Psoas muscle (tissue), 8 donors: ENCODE measurements around the gene CCDC183. TPM values are rescaled to one million over a fixed set of nuclear protein-coding genes. Genes with fewer than 3 reads are reported as not detected.

Source experiments
- ATAC-seq, 4 donors: fragments of 200-7000 bp; cut with Tn5 transposase; one replicate each; pipeline ENCODE4 v1.9.1; 2020; ENCODE audit warnings: moderate library complexity in 3 of 4, mild to moderate bottlenecking in 2 of 4
- DNase-seq, 2 donors: peaks; one replicate each; pipeline ENCODE4 v3.0.0-alpha.2; 2020
- H3K27ac ChIP-seq: fragments of 200-600 bp; one replicate; pipeline ENCODE4 v1.8.0; 2022
- H3K27me3 ChIP-seq, 3 donors: fragments of 200-600 bp in 1 of 3; one replicate each; pipeline versions ENCODE4 v1.6.1 to v1.8.0; 2013 to 2022; ENCODE audit warnings: low read length in 2 of 3, mild to moderate bottlenecking in 2 of 3, moderate library complexity in 1 of 3; ENCODE audit not compliant: insufficient read depth in 3 of 3
- H3K36me3 ChIP-seq, 2 donors: fragments of 200-600 bp in 1 of 2; one replicate each; pipeline versions ENCODE4 v1.6.1 to v1.8.0; 2013 to 2022; ENCODE audit warnings: low read depth in 1 of 2, mild to moderate bottlenecking in 1 of 2, moderate library complexity in 1 of 2; ENCODE audit not compliant: insufficient read depth in 1 of 2
- H3K4me1 ChIP-seq: fragments of 200-600 bp; one replicate; pipeline ENCODE4 v1.8.0; 2022
- H3K4me3 ChIP-seq: fragments of 200-600 bp; one replicate; pipeline ENCODE4 v1.8.0; 2022; ENCODE audit warnings: mild to moderate bottlenecking
- H3K9me3 ChIP-seq: fragments of 200-600 bp; one replicate; pipeline ENCODE4 v1.8.0; 2022
- WGBS, 3 donors: extraction: QIAGEN DNeasy Blood & Tissue Kit; methylation state at CpG; one replicate each; pipeline versions ENCODE4 v1.1.6 to v1.1.7; 2013; 5-methylcytosine and 5-hydroxymethylcytosine counted together
- intact Hi-C, 2 donors: fragments of 100-400 bp; cut with DNase I; formaldehyde crosslinking; loops; one replicate each; pipeline versions ENCODE4 v1.11.0 to v1.14.2; 2022
- long read RNA-seq, 2 donors: library from polyadenylated mRNA; unstranded; transcript quantifications; one replicate each; pipeline ENCODE4 v2.0.0, GENCODE V29; 2021
- polyA plus RNA-seq, 3 donors: library from polyadenylated mRNA; stranded (reverse); fragments of 200-250 nt; gene quantifications; one replicate each; pipeline ENCODE4 v1.2.3, GENCODE V29; 2013
- total RNA-seq, 4 donors: library from RNA; stranded (reverse); fragmentation: NEBNext Ultra II Directional in 2 of 4; extraction: Animal tissue kit (Norgen Biotek cat#: 25700) in 2 of 4; gene quantifications; one replicate each; pipeline versions ENCODE4 v1.2.1 to v1.2.4, GENCODE V29; 2021 to 2023
- TF ChIP-seq, protein P1 (sequence below): fragments of 200-600 bp; IDR thresholded peaks from one replicate; pipeline ENCODE4 v1.8.0; 2022; ENCODE audit warnings: antibody characterized with exemption
- donor health status: healthy with polysubstance abuse.
- donor health status: DM: no; HTN: no; CAD: no; lungs with moderate emphysema.
- donor health status: Bipolar disorder and iron deficiency.
- donor health status: healthy.
- donor health status: DM: yes; HTN: yes; CAD: no.
- donor health status: DM: no; HTN: no; CAD: no.
- donor health status: DM: no; HTN: no; CAD: no.
- donor health status: DM: yes; HTN: yes; CAD: no.

The CCDC183 gene
- total RNA-seq (not detected), polyA plus RNA-seq (under 1 TPM in 2 of 3 donors, not detected in 1; 0.03 to 0.08 TPM)
- long read RNA-seq, donor 1, result 0 reads
- long read RNA-seq, donor 2, result 0 reads

DNA sequence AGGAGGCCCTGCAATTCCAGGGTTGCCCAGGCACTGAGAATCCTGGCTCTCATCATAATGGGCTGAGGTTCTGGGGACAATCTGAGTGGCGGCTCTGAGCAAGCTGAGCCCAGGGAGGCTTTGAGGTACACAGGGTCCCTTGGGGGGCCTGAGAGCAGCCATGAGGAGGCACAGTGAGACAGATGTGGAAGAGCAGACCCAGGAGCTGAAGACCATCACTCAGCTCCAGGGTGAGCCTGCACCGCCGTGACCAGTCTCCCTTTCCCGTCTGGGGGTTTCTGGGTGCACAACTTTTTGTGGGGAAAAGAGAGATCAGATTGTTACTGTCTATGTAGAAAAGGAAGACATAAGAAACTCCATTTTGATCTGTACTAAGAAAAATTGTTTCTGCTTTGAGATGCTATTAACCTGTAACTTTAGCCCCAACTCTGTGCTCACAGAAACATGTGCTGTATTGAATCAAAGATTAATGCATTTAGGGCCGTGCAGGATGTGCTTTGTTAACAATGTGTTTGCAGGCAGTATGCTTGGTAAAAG is at the start of gene CCDC183:
Gene CCDC183, plus strand, starts transcription at position 101 of the 537 bp plus-strand sequence. Its CDS starts 60 bp downstream, at position 161.
- TF ChIP-seq, protein P1, sequence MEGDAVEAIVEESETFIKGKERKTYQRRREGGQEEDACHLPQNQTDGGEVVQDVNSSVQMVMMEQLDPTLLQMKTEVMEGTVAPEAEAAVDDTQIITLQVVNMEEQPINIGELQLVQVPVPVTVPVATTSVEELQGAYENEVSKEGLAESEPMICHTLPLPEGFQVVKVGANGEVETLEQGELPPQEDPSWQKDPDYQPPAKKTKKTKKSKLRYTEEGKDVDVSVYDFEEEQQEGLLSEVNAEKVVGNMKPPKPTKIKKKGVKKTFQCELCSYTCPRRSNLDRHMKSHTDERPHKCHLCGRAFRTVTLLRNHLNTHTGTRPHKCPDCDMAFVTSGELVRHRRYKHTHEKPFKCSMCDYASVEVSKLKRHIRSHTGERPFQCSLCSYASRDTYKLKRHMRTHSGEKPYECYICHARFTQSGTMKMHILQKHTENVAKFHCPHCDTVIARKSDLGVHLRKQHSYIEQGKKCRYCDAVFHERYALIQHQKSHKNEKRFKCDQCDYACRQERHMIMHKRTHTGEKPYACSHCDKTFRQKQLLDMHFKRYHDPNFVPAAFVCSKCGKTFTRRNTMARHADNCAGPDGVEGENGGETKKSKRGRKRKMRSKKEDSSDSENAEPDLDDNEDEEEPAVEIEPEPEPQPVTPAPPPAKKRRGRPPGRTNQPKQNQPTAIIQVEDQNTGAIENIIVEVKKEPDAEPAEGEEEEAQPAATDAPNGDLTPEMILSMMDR, result no peak
- H3K4me1 ChIP-seq, result peaks cover 18% of the 10 kb centered on the region
- WGBS, 3 donors, result 38 to 52% (median 43%) methylated on average over 5 of the region's 5 CpGs
- no peak for ATAC-seq
- intact Hi-C loops, result no loop called here
- H3K9me3 ChIP-seq, result no peaks in the 10 kb centered on the region
- peaks cover 0 to 11% of the 10 kb centered on the region in 2 donors for H3K36me3 ChIP-seq
- H3K27ac ChIP-seq, result no peak within 1 kb of the TSS
- no peak within 1 kb of the TSS for H3K4me3 ChIP-seq
- H3K27me3 ChIP-seq, result peaks cover 0 to 42% (median 7%) of the 10 kb centered on the region in 3 donors
- DNase-seq, result no peak

DNA sequence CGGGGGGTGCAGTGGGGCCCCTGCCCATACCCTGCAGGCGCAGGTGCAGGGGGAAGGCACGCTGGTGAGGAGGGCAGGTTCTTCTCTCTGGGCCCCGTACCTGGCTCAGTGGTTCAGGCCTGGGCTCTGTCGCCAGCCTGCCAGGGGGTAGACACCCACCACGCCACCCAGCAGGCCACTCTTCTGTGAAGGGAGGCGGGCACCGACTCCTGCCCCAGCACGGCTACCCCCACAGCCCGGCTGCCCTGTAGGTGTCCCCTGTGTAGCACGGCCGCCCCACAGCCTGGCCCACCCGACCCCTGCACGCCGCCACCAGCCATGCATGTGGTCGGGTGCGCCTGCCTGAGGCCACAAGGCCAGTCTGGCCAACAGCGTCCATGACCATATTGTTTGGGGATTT is 49.5 kb upstream of the CCDC183 start:
- peaks cover 0 to 29% (median 12%) of the 10 kb centered on the region in 3 donors for H3K27me3 ChIP-seq
- no peaks in the 10 kb centered on the region for H3K4me1 ChIP-seq
- H3K4me3 ChIP-seq, result no peak overlapping the region
- H3K9me3 ChIP-seq, result no peaks in the 10 kb centered on the region
- TF ChIP-seq, protein P1, result no peak
- WGBS, 3 donors, result 88 to 92% (median 89%) methylated on average over 17 to 18 of the region's 18 CpGs
- H3K27ac ChIP-seq, result no peak overlapping the region
- intact Hi-C loops, result no loop called here
- no peak for ATAC-seq
- peak in 1 of 2 donors; percentile 15 for DNase-seq
- H3K36me3 ChIP-seq, result no peaks in the 10 kb centered on the region

DNA sequence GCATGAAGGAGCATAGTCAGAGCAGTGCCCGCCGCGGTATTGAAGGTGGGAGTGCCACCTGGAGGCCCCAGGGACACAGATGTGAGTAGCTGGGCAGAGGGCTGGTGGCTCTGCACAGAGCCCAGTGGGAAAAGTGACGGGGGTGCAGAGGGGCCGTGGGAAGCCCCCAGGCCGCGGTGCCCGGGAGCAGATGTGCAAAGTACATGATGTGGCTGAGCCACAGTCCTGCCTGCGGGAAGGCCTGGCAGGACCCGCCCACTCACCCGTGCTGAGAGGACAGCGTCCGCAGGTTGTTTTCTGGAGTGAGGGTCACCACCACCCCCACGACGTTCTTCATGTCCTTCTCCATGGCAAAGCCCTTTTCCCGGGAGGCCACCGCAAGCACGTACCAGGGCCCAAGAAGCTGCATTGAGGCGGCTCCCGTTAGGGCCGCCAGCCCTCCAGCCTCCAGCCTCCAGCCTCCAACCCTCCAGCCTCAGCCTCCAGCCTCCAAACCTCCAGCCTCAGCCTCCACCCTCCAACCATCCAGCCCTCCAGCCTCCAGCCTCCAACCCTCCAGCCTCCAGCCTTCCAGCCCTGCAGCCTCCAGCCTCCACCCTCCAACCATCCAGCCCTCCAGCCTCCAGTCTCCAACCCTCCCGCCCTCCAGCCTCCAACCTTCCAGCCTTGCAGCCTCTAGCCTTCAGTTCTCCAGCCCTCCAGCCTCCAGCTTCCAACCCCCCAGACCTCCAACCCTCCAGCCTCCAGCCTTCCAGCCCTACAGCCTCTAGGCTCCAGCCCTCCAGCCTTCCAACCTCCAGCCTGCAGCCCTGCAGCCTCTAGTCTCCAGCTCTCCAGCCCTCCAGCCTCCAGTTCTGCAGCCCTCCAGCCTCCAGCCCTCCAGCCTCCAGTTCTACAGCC is 48.7 kb upstream of the CCDC183 start:
- Histone ChIP-seq H3K9me3 (no peaks in the 10 kb centered on the region), H3K36me3 (no peaks in the 10 kb centered on the region), H3K4me1 (no peaks in the 10 kb centered on the region), H3K27ac (no peak overlapping the region), H3K27me3 (peaks cover 0 to 21% (median 12%) of the 10 kb centered on the region in 3 donors), H3K4me3 (no peak overlapping the region)
- intact Hi-C loops, result no loop called here
- DNase-seq, result no peak
- ATAC-seq, result no peak
- TF ChIP-seq, protein P1, result no peak
- 84 to 90% (median 86%) methylated on average over 21 to 22 of the region's 22 CpGs for WGBS, 3 donors

DNA sequence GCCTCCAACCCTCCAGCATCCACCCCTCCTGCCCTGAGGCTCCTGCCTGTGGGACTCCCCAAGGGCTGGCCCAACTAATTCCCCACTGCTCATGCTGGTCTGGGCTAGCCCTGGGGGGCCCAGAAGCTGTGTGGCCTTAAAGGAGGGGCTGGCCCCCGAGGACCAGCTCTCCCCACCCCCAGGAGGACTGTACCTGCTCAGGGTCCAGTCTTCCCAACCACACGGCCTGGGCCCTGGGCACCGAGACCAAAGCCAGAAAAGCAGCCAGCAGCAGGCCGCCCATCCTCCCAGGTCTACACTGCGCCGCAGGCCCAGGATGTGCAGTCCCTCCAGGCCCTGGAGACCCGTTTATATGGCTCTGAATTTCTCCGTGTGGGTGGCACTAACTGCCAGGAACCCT is 47.9 kb upstream of the CCDC183 start, which contains the start of gene LCN6:
Gene LCN6, minus strand, starts transcription at position 325 of the 400 bp plus-strand sequence. Its CDS starts 42 bp downstream, at position 283.
- Histone ChIP-seq H3K27ac (no peak within 1 kb of the TSS), H3K36me3 (no peaks in the 10 kb centered on the region), H3K27me3 (peaks cover 0 to 13% (median 5%) of the 10 kb centered on the region in 3 donors), H3K4me3 (no peak within 1 kb of the TSS), H3K9me3 (no peaks in the 10 kb centered on the region), H3K4me1 (no peaks in the 10 kb centered on the region)
- TF ChIP-seq, protein P1, result no peak
- ATAC-seq, result no peak
- WGBS, 3 donors, result 70 to 74% (median 71%) methylated on average over 8 of the region's 8 CpGs
- DNase-seq, result no peak
- intact Hi-C loops, result no loop called here
